ENCODE measurements around the gene FAM120AOS. TPM values are rescaled to one million over a fixed set of nuclear protein-coding genes. Genes with fewer than 3 reads are reported as not detected.

The FAM120AOS gene
- polyA plus RNA-seq, 2 of the 4 experiments (the other 2 are of a cell fraction), result 37.1 to 85.3 TPM

- TF ChIP-seq CTCF (IDR thresholded peaks at IDR 0.05) (no peak), SREBF2 (IDR thresholded peaks at IDR 0.05) (no peak), KDM5A (IDR thresholded peaks at IDR 0.05) (no peak), FOXS1 (CRISPR knock-in tag; IDR thresholded peaks at IDR 0.05) (no peak)
These were observed 22.5 kb upstream of the FAM120AOS start (continued) for GRCh38 chr9:93475856-93476255.

GRCh38 chr9:93475108-93475507, 21.7 kb upstream of the FAM120AOS start:
- peaks cover 54% of the 10 kb centered on the region for H3K4me1 ChIP-seq
- ATAC-seq (no peak), DNase-seq (ENCODE audit: low read depth in 1 of 2, low spot score in 1 of 2) (no peak), FAIRE-seq (no peak)
- 0 out of 6 replicates have a peak overlapping the region, but pooled peaks of 1 of the 2 experiments have one; percentile 21 for H3K27ac ChIP-seq
- H3K4me3 ChIP-seq, result no peak overlapping the region
- no peaks in the 10 kb centered on the region for H3K9me3 ChIP-seq
- no peak overlapping the region for H3K4me2 ChIP-seq
- 92% methylated on average over 3 of the region's 3 CpGs for WGBS (ENCODE audit: missing lambda C conversion rate)
- ChIA-PET POLR2A (no interaction called here), CTCF (interaction anchor here (1.1 to 1.6 kb wide), 2 partner anchors 91 to 163 kb away, joined by 3 to 5 read pairs; no protein-coding TSS in a partner anchor)
- no peak for TF ChIP-seq NPAS2 (CRISPR knock-in tag; IDR thresholded peaks at IDR 0.05; ENCODE audit: borderline replicate concordance)
- TF ChIP-seq ATOH8 (CRISPR knock-in tag; IDR thresholded peaks at IDR 0.05; ENCODE audit: low read depth), result no peak
- no peak for TF ChIP-seq RNF2 (IDR thresholded peaks at IDR 0.05; ENCODE audit: borderline replicate concordance, low read depth)
- TF ChIP-seq HEYL (CRISPR knock-in tag; IDR thresholded peaks at IDR 0.05), result no peak

- POLR2A ChIA-PET, result no interaction called here
- TF ChIP-seq CEBPB (IDR thresholded peaks at IDR 0.05) (peak in 1 of 2 experiments; percentile 69; a peak in 1 of 4 replicates), HOXB5 (CRISPR knock-in tag; IDR thresholded peaks at IDR 0.05) (no peak), ELK1 (IDR thresholded peaks at IDR 0.05; ENCODE audit: low read depth, low read length) (no peak)
- Histone ChIP-seq H3K4me3 (no peak overlapping the region), H3K4me1 (peaks cover 71% of the 10 kb centered on the region), H3K4me2 (peak overlapping the region; percentile 33), H3K27ac (peak overlapping the region; percentile 15 to 39; a peak in 1 of 6 replicates), H3K9me3 (no peaks in the 10 kb centered on the region)
- no peak for DNase-seq (ENCODE audit: low read depth in 1 of 2, low spot score in 1 of 2)
- CTCF ChIA-PET, result interaction anchor here (0.6 to 1.7 kb wide), 3 partner anchors 10 to 93 kb away, joined by 3 to 4 read pairs (median 4); no protein-coding TSS in a partner anchor
- 73% methylated on average over 5 of the region's 5 CpGs for WGBS (ENCODE audit: missing lambda C conversion rate)
- FAIRE-seq, result no peak
- no peak; a peak in 1 of 6 replicates for ATAC-seq
These were observed 20.0 kb upstream of the FAM120AOS start for GRCh38 chr9:93473411-93473810.

GRCh38 chr9:93471124-93471523, 17.7 kb upstream of the FAM120AOS start:
- H3K4me3 ChIP-seq, result no peak overlapping the region
- H3K27ac ChIP-seq, result no peak overlapping the region
- ChIA-PET POLR2A (no interaction called here), CTCF (interaction anchor here (0.7 to 1.6 kb wide), 3 partner anchors 9 to 95 kb away, joined by 3 to 4 read pairs (median 3); no protein-coding TSS in a partner anchor)
- no peak for ATAC-seq
- no peak for FAIRE-seq
- H3K9me3 ChIP-seq, result no peaks in the 10 kb centered on the region
- no peak for DNase-seq (ENCODE audit: low read depth in 1 of 2, low spot score in 1 of 2)
- H3K4me2 ChIP-seq, result no peak overlapping the region; the same call in 2 of the 3 replicates
- WGBS (ENCODE audit: missing lambda C conversion rate), result 89% methylated on average over 6 of the region's 6 CpGs
- peaks cover 92% of the 10 kb centered on the region for H3K4me1 ChIP-seq
- TF ChIP-seq FOSL2 (IDR thresholded peaks at IDR 0.05) (no peak), FOSL2 (CRISPR knock-in tag; IDR thresholded peaks at IDR 0.05) (no peak)

- no peak for DNase-seq (ENCODE audit: low read depth in 1 of 2, low spot score in 1 of 2)
- Histone ChIP-seq H3K4me2 (no peak overlapping the region; the same call in 2 of the 3 replicates), H3K27ac (no peak overlapping the region), H3K4me1 (peaks cover 92% of the 10 kb centered on the region), H3K4me3 (no peak overlapping the region), H3K9me3 (no peaks in the 10 kb centered on the region)
- POLR2A ChIA-PET, result no interaction called here
- CTCF ChIA-PET, result interaction anchor here (0.7 to 1.6 kb wide), 2 partner anchors 16 to 96 kb away, joined by 3 to 4 read pairs; no protein-coding TSS in a partner anchor
- FAIRE-seq, result no peak
- WGBS (ENCODE audit: missing lambda C conversion rate), result 91% methylated on average over 5 of the region's 5 CpGs
- TF ChIP-seq MYC (IDR thresholded peaks at IDR 0.05; ENCODE audit: borderline replicate concordance, low read length) (no peak), EHF (CRISPR knock-in tag; IDR thresholded peaks at IDR 0.05) (no peak), HES2 (IDR thresholded peaks at IDR 0.05) (no peak), JUNB (IDR thresholded peaks at IDR 0.05) (no peak), ZNF302 (CRISPR knock-in tag; IDR thresholded peaks at IDR 0.05) (no peak), CEBPB (IDR thresholded peaks at IDR 0.05) (no peak), POLR2AphosphoS2 (conservative IDR thresholded peaks at IDR 0.05; ENCODE audit: low read length) (no peak), ESRRA (IDR thresholded peaks at IDR 0.05; ENCODE audit: borderline replicate concordance, low read length) (no peak), HOXB13 (CRISPR knock-in tag; IDR thresholded peaks at IDR 0.05; ENCODE audit: low read depth) (no peak), EP300 (IDR thresholded peaks at IDR 0.05) (no peak), SMC3 (IDR thresholded peaks at IDR 0.05) (no peak), USF2 (IDR thresholded peaks at IDR 0.05) (no peak), TP53 (CRISPR knock-in tag; IDR thresholded peaks at IDR 0.05) (no peak)
- no peak for ATAC-seq
These were observed 17.0 kb upstream of the FAM120AOS start for GRCh38 chr9:93470391-93470790.
